ENCODE data around the gene GAK.

Gene GAK

GRCh38 chr4:909131-909571, 23.0 kb downstream of the GAK start:
- H3K4me2 ChIP-seq (ENCODE audit: insufficient read depth, low read length), result no peak overlapping the region
- no peak for TF ChIP-seq EZH2 (IDR thresholded peaks at IDR 0.05; ENCODE audit: borderline replicate concordance, low read depth, low read length, severe bottlenecking)
- TF ChIP-seq CTCF (IDR thresholded peaks at IDR 0.05; ENCODE audit: borderline replicate concordance, extremely low read depth, low read length, poor library complexity, severe bottlenecking), result no peak
- peaks cover 64% of the 10 kb centered on the region for H3K79me2 ChIP-seq (ENCODE audit: insufficient read depth, low read length)

GRCh38 chr4:907691-908425, 24.3 kb downstream of the GAK start:
- Histone ChIP-seq H3K9ac (ENCODE audit: low read depth, low read length) (no peak overlapping the region), H4K20me1 (ENCODE audit: insufficient read depth, low read length) (peaks cover 64% of the 10 kb centered on the region), H2AFZ (ENCODE audit: low read depth, low read length) (no peak overlapping the region), H3K9me3 (ENCODE audit: insufficient read depth, low read length, severe bottlenecking) (no peaks in the 10 kb centered on the region), H3K79me2 (ENCODE audit: insufficient read depth, low read length) (peaks cover 55% of the 10 kb centered on the region), H3K4me1 (ENCODE audit: insufficient read depth, low read length) (no peaks in the 10 kb centered on the region), H3K27ac (ENCODE audit: low read length) (no peak overlapping the region), H3K27me3 (ENCODE audit: insufficient read depth, low read length, poor library complexity) (no peaks in the 10 kb centered on the region), H3K4me2 (ENCODE audit: insufficient read depth, low read length) (no peak overlapping the region), H3K4me3 (ENCODE audit: low read depth in 1 of 2, low read length in 2 of 2) (no peak overlapping the region), H3K36me3 (ENCODE audit: insufficient read depth, low read length) (peaks cover 79% of the 10 kb centered on the region)
- TF ChIP-seq CTCF (IDR thresholded peaks at IDR 0.05; ENCODE audit: borderline replicate concordance, extremely low read depth, low read length, poor library complexity, severe bottlenecking), result no peak
- TF ChIP-seq EZH2 (IDR thresholded peaks at IDR 0.05; ENCODE audit: borderline replicate concordance, low read depth, low read length, severe bottlenecking), result no peak
- ATAC-seq (ENCODE audit: insufficient read depth, low read depth) (no peak), DNase-seq (no peak)

More at GRCh38 chr4:909131-909571, 23.0 kb downstream of the GAK start:
- Histone ChIP-seq H3K4me1 (ENCODE audit: insufficient read depth, low read length) (no peaks in the 10 kb centered on the region), H3K27ac (ENCODE audit: low read length) (no peak overlapping the region), H2AFZ (ENCODE audit: low read depth, low read length) (no peak overlapping the region), H3K36me3 (ENCODE audit: insufficient read depth, low read length) (peaks cover 79% of the 10 kb centered on the region), H3K4me3 (ENCODE audit: low read depth in 1 of 2, low read length in 2 of 2) (no peak overlapping the region), H3K9me3 (ENCODE audit: insufficient read depth, low read length, severe bottlenecking) (no peaks in the 10 kb centered on the region), H3K27me3 (ENCODE audit: insufficient read depth, low read length, poor library complexity) (no peaks in the 10 kb centered on the region), H4K20me1 (ENCODE audit: insufficient read depth, low read length) (peaks cover 66% of the 10 kb centered on the region), H3K9ac (ENCODE audit: low read depth, low read length) (no peak overlapping the region)
- ATAC-seq (ENCODE audit: insufficient read depth, low read depth), result no peak
- DNase-seq, result no peak

- Histone ChIP-seq H3K79me2 (ENCODE audit: insufficient read depth, low read length) (peaks cover 51% of the 10 kb centered on the region), H3K4me3 (ENCODE audit: low read depth in 1 of 2, low read length in 2 of 2) (no peak overlapping the region), H3K4me1 (ENCODE audit: insufficient read depth, low read length) (no peaks in the 10 kb centered on the region), H3K9ac (ENCODE audit: low read depth, low read length) (no peak overlapping the region), H3K27ac (ENCODE audit: low read length) (no peak overlapping the region), H2AFZ (ENCODE audit: low read depth, low read length) (no peak overlapping the region), H4K20me1 (ENCODE audit: insufficient read depth, low read length) (peaks cover 60% of the 10 kb centered on the region), H3K36me3 (ENCODE audit: insufficient read depth, low read length) (peaks cover 71% of the 10 kb centered on the region), H3K4me2 (ENCODE audit: insufficient read depth, low read length) (no peak overlapping the region), H3K9me3 (ENCODE audit: insufficient read depth, low read length, severe bottlenecking) (no peaks in the 10 kb centered on the region), H3K27me3 (ENCODE audit: insufficient read depth, low read length, poor library complexity) (no peaks in the 10 kb centered on the region)
- DNase-seq (no peak), ATAC-seq (ENCODE audit: insufficient read depth, low read depth) (no peak)
- TF ChIP-seq EZH2 (IDR thresholded peaks at IDR 0.05; ENCODE audit: borderline replicate concordance, low read depth, low read length, severe bottlenecking), result no peak
- no peak for TF ChIP-seq CTCF (IDR thresholded peaks at IDR 0.05; ENCODE audit: borderline replicate concordance, extremely low read depth, low read length, poor library complexity, severe bottlenecking)
These were observed 25.1 kb downstream of the GAK start for GRCh38 chr4:907103-907400.
